ENCODE data around the gene NUDT9.
"Not testable (repeated sequence)": the region's sequence is repeated elsewhere in the genome, so short reads cannot be mapped to it uniquely, and the experiment has no call there.

Gene NUDT9, protein sequence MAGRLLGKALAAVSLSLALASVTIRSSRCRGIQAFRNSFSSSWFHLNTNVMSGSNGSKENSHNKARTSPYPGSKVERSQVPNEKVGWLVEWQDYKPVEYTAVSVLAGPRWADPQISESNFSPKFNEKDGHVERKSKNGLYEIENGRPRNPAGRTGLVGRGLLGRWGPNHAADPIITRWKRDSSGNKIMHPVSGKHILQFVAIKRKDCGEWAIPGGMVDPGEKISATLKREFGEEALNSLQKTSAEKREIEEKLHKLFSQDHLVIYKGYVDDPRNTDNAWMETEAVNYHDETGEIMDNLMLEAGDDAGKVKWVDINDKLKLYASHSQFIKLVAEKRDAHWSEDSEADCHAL

GRCh38 chr4:87422104-87423052 is at the start of gene NUDT9:
NUDT9 (plus strand) TSS chr4:87422573; CDS start chr4:87422906, 333 bp downstream.
- peak; percentile 62 to 82 for DNase-seq (ENCODE audit: low read depth in 2 of 2)

DNA sequence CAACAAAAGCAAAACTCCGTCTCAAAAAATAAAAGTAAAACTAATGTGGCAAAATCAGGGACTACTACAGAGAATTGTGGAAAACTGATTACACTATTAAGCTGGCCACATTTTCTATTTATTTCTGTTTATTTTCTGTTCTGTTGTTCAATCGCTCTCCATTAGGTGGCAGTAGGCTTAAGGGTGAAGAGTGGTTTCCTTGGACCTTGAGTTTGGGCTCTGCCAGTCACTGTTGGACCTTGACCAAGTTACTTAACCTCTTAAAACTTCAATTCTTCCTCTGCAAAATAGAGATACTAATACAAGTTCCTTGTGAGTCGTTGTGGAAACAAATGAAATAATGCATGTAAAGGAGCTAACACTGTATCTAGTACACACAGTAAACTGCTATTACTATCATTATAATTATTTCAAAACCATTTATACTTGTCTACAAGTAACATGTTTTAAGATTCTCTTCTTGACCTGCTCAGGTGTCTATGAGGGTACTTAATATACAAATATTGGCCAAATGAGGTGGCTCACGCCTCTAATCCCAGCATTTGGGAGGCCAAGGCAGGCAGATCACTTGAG is 46.6 kb upstream of the NUDT9 start:
- DNase-seq (ENCODE audit: low read depth in 2 of 2): no peak

DNA sequence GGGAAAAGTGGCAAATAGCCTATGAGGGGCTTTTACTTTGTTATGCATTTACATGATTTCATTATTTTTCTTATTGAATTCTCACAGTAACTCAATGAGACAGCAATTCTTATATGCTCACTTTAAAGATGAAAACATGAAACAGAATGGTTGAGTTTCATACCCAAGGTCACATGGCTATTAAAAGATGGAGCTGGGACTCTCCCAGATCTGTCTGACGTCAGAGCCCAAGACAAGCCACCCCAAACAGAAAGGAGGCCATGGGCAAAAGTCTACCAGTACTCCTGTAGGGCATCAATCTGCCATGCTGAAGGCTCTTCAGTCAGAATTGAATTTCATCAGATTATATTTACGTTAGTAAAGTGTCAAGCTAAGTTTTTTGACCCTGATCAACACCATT is 44.6 kb upstream of the NUDT9 start:
- DNase-seq (ENCODE audit: low read depth in 2 of 2): no peak

DNA sequence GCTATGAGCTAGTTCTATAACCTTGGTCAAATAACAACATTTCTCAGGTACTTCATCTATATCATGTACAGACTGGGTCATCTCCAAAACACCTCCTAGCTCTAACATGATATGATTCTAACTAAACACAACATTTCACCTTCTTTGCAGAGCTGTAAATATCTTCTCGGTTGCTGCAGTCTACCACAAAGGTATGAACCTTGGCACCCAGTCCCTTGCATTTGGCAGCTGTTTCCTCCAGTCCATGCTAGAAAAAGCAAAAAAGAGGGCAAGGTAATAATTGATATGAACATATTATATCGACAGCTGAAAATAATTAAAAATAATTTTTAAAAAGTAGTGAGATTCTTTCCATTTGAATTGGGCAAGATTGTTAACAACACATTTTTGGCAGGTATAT is 40.3 kb upstream of the NUDT9 start:
- no peak for DNase-seq (ENCODE audit: low read depth in 2 of 2)

- no peak for DNase-seq (ENCODE audit: low read depth in 2 of 2)
Observed at GRCh38 chr4:87382931-87383330, 39.4 kb upstream of the NUDT9 start.

DNA sequence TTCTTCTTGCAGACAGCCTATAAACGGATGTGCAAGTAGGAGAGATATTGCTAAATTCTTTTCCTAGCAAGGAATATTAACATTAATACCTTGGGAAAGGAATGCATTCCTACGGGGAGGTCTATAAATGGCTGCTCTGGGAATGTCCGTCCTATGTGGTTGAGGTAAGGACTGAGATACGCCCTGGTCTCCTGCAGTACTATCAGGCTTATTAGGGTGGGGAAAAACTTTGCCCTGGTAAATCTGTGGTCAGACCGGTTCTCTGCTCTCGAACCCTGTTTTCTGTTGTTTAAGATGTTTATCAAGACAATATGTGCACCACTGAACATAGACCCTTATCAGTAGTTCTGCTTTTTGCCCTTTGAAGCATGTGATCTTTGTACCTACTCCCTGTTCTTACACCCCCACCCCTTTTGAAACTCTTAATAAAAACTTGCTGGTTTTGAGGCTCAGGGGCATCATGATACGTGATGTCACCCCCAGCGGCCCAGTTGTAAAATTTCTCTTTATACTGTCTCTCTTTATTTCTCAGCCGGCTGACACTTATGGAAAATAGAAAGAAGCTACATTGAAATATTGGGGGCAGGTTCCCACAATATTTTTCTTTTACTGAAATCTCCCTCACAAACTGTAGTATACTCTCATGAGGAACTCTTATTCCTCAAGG is 37.8 kb upstream of the NUDT9 start:
- not testable (repeated sequence) for DNase-seq (ENCODE audit: low read depth in 2 of 2)

GRCh38 chr4:87387237-87387636 is 35.1 kb upstream of the NUDT9 start:
- no peak for DNase-seq (ENCODE audit: low read depth in 2 of 2)

DNA sequence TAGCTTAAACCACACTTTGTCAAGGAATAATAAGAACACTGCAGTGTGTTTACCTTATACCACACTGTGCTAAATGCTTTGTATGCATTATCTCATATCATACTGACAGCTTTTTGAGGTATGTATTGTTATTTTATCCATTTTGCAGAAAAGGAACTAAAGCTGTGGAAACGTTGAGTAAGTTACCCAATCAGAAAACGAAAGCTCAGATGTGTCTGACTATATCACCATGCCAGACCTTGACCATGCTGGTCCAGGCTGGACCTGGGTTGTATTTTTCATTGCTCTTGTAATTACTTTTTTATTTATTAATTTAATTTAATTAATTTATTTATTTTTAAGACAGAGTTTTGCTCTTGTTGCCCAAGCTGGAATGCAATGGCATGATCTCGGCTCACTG is 33.5 kb upstream of the NUDT9 start:
- no peak for DNase-seq (ENCODE audit: low read depth in 2 of 2)

GRCh38 chr4:87390055-87390454 is 32.3 kb upstream of the NUDT9 start:
- DNase-seq (ENCODE audit: low read depth in 2 of 2): not testable (repeated sequence)

DNA sequence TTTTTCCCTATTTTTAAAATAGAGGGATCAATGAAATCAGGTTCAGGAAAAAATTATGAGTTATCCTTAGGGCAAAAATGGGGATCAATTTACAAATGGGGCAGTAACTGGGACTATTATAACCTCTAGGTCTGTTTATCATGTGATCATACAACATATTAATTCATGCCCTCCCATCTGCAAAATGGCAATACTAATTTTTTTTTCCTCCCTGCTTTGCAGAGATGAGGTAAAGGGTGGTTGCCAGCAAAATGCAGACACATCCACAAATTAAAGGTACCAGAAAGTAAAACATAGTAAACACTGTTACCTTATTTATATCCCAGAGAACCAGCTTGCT is 31.9 kb upstream of the NUDT9 start:
- no peak for DNase-seq (ENCODE audit: low read depth in 2 of 2)

GRCh38 chr4:87390891-87391575 is 31.3 kb upstream of the NUDT9 start, which contains the start of gene HSD17B11:
HSD17B11 (minus strand) TSS chr4:87391188; CDS start chr4:87391070, 118 bp downstream.
- DNase-seq (ENCODE audit: low read depth in 2 of 2): peak; percentile 63 to 69

DNA sequence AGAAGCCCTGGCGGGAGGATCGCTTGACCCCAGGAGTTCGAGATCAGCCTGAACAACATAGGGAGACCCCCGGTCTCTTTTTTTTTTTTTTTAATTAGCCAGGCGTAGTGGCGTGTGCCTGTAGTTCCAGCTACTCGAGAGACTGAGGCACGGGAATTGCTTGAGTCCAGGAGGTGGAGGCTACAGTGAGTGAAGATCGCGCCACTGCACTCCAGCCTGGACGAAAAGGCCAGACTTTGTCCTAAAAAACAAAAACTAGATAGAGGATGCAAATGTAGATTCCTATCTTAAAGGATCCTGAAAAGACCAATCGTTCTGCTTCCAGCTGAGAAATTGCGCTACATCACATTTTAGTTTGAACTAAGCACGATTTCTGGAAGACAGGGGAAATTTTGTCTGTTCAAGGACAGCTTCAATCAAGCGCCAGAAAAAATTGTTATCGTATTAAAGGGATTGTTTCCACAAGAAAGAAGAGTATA is 30.8 kb upstream of the NUDT9 start:
- DNase-seq (ENCODE audit: low read depth in 2 of 2): no peak

GRCh38 chr4:87392183-87392582 is 30.2 kb upstream of the NUDT9 start:
- no peak for DNase-seq (ENCODE audit: low read depth in 2 of 2)

DNA sequence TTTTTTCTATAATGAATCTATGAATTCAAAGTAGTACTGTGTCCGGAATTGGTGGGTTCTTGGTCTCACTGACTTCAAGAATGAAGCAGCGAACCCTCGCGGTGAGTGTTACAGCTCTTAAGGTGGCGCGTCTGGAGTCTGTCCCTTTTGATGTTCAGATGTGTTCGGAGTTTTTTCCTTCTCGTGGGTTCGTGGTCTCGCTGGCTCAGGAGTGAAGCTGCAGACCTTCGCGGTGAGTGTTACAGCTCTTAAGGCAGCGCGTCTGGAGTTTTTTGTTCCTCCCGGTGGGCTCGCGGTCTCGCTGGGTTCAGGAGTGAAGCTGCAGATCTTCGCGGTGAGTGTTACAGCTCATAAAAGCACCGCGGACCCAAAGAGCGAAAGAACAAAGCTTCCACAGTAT is 27.3 kb upstream of the NUDT9 start:
- not testable (repeated sequence) for DNase-seq (ENCODE audit: low read depth in 2 of 2)

GRCh38 chr4:87395851-87396250 is 26.5 kb upstream of the NUDT9 start:
- not testable (repeated sequence) for DNase-seq (ENCODE audit: low read depth in 2 of 2)

GRCh38 chr4:87399148-87399547 is 23.2 kb upstream of the NUDT9 start:
- DNase-seq (ENCODE audit: low read depth in 2 of 2): no peak

- DNase-seq (ENCODE audit: low read depth in 2 of 2): no peak
Observed at GRCh38 chr4:87399954-87400353, 22.4 kb upstream of the NUDT9 start.

DNA sequence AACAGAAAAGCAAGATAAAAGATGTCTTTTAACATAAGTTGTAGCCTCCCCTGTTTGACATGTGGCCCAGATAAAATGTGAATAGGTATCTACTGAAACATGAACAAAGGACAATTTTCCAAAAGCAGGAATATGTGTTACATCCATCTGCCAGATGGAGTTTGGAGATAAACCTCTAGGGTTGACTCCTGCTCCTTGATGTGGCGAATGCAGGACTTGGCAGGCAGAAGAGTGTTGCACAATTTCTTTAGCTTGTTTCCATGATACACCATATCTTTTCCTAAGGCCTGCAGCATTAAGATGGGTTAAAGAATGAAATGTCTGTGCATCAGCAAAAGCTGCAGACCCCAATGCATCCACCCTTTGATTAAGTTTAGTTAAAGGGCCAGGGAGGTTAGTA is 18.6 kb upstream of the NUDT9 start:
- DNase-seq (ENCODE audit: low read depth in 2 of 2): not testable (repeated sequence)

- DNase-seq (ENCODE audit: low read depth in 2 of 2): no peak
Observed at GRCh38 chr4:87405211-87405820, 17.1 kb upstream of the NUDT9 start.

- no peak for DNase-seq (ENCODE audit: low read depth in 2 of 2)
Observed at GRCh38 chr4:87406462-87406861, 15.9 kb upstream of the NUDT9 start.

GRCh38 chr4:87406902-87407301 is 15.5 kb upstream of the NUDT9 start:
- not testable (repeated sequence) for DNase-seq (ENCODE audit: low read depth in 2 of 2)

Data from stimulated activated CD8-positive, alpha-beta memory T cell treated with anti-CD3 and anti-CD28 coated beads, Interleukin-7, amount 100 ng/mL, for 4 hours (primary cell).